GM18498 (cell line): Measurements from ENCODE around the gene ZNF780B.
A peak's percentile ranks its signal among the peaks of the same experiment; 100 is the strongest.
"Not testable (repeated sequence)": the region's sequence is repeated elsewhere in the genome, so short reads cannot be mapped to it uniquely, and the experiment has no call there.

Experiments
- ATAC-seq: cut with Tn5 transposase; IDR thresholded peaks from one replicate; pipeline ENCODE4 v1.9.1; 2021; ENCODE audit warnings: mild to moderate bottlenecking, moderate library complexity; ENCODE audit not compliant: unreplicated experiment

ZNF780B gene

DNA sequence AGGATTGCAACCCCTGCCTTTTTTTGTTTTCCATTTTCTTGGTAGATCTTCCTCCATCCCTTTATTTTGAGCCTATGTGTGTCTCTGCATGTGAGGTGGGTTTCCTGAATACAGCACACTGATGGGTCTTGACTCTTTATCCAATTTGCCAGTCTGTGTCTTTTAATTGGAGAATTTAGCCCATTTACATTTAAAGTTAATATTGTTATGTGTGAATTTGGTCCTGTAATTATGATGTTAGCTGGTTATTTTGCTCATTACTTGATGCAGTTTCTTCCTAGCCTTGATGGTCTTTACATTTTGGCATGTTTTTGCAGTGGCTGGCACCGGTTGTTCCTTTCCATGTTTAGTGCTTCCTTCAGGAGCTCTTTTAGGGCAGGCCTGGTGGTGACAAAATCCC lies 14.3 kb downstream of the ZNF780B start:
- not testable (repeated sequence) for ATAC-seq

DNA sequence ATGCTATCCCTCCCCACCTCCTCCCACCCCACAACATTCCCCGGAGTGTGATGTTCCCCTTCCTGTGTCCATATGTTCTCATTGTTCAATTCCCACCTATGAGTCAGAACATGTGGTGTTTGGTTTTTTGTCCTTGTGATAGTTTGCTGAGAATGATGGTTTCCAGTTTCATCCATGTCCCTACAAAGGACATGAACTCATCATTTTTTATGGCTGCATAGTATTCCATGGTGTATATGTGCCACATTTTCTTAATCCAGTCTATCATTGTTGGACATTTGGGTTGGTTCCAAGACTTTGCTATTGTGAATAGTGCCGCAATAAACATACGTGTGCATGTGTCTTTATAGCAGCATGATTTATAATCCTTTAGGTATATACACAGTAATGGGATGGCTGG lies 18.0 kb downstream of the ZNF780B start:
- not testable (repeated sequence) for ATAC-seq

DNA sequence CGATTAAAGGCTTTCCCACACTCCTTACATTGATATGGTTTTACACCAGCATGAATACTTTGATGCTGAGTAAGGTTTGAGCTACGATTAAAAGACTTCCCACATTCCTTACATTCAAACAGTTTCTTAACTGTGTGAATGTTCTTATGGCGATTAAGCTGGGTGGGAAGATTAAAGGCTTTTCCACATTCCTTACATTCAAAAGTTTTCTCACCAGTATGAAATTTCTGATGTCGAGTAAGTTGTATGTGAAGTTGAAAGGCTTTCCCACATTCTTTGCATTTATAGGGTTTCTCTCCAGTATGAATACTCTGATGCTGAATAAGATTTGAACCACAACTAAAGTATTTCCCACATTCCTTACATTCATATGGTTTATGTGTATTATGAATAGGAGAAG lies 20.0 kb downstream of the ZNF780B start:
- ATAC-seq = no peak

DNA sequence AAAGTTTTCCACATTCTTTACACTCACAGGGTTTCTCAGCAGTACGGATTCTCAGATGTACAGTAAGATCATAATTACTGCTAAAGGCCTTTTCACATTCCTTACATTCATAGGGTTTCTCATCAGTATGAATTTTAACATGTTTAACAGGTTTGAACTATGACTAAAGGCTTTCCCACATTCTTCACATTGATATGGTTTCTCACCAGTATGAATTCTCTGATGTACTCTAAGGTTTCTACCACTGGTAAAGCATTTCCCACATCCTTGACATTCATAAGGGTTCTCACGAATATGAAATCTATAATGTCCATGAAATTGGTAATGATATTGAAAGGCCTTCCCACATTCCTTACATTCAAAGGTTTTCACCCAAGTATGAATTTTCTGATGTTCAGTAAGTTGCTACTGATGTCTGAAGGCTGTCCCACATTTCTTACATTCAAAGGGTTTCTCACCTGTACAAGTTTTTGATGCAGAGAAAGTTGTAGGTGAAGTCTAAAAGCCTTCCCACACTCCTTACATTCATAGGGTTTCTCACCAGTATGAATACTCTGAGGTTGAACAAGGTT lies 22.0 kb downstream of the ZNF780B start:
- no peak for ATAC-seq

DNA sequence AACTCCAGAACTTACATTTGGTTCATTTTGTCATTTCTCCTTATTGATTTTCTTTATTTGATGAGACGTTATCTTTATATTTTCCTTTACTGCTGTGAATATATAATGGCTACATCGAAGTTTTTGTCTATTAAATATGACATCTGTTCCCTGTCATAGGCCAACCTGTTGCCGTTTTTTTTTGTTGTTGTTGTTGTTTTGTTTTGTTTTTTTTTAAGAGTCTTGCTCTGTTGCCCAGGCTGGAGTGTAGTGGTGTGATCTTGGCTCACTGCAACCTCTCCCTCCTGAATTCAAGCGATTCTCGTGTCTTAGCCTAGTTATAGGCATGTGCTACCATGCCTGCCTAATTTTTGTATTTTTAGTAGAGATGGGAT lies 29.4 kb downstream of the ZNF780B start:
- no peak for ATAC-seq

DNA sequence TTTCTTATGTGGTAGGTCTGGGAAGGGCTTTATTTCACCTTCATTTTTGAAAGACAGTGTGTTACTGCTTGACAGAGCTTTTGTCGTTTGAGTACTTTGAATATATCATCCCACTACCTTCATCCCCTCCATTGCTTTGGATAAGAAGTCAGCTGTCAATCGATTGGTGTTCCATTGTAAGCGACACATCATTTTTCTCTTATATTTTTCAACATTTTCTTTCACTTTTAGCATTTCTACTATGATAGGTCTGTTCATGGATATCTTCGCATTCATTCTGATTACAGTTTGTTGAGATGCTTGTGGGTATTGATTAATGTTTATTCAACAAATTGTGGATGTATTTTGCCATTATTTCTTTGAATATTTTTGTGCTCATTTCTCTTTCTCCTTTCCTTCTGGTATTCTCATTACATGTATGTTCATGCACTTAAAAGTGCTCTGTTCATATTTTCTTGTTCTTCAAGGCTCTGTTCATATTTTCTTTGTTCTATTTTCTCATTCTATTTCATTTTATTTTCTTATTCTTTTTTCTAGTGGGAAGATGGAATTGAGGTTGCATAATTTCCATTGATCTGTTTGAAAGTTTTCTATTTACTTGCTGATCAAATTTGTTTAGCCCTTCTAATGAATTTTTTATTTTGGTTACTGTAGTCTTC lies 30.0 kb downstream of the ZNF780B start:
- ATAC-seq = no peak

DNA sequence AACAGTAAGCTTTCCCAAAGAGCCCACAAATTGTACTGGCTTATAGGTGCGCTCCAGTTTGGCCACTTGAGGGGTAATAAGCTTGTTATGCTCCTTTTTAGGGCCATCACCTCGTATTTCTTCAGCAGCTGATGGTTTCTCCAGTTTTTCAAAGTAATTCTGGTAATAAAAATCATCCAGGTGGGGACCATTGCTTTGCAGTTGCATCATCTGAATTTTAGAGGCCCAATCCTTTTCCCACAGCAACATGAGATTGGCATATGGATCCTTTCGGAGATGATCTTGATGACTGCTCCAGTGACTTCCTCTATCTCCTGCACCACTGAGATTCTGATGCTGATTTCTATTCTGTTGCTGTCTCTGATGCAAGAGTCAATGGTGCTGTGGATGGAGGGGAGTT lies 32.1 kb downstream of the ZNF780B start:
- ATAC-seq = no peak

DNA sequence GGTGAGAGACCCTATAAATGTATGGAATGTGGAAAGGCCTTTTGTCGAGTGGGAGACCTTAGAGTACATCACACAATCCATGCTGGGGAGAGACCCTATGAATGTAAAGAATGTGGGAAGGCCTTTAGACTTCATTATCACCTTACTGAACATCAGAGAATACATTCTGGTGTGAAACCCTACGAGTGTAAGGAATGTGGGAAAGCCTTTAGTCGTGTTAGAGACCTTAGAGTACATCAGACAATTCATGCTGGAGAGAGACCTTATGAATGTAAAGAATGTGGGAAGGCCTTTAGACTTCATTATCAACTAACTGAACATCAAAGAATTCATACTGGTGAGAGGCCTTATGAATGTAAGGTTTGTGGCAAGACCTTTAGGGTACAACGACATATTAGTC lies 42.0 kb downstream of the ZNF780B start:
- ATAC-seq = no peak

DNA sequence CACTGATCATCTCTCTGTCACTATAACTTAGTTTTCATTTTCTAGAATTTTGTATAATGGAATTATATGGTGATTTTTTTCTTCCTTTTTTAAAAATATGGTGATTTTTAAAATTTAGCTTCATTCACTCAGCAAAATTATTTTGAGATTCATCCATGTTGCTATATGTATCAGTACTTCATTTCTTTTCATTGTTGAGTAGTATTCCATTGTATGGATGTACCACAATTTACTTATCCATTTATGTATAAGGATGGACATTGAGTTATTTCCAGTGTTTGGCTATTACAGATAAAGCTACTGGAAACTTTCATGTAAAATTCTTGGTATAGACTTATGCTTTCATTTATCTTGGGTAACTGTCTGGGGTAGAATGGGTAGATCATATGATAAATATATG lies 46.4 kb downstream of the ZNF780B start:
- no peak for ATAC-seq

DNA sequence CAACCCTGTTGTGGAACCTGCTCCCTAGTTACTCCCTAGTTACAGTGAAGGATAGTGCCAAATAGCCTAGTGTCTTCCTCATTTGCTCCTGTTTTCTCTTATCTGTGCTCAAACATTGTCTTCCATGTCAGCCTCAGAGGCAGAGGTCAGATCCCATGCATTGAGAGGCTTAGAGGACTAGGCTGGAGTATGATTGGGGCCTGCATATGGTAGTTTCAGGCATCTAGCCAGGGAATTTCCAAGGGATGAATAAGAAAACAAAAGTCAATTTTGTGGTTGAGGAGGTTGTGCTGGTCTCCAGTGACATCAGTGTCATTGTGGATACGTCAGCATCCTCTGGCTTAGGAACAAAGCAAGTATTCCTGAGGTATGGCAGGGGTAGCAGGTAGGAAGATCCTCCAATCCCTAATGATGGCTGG lies 49.7 kb downstream of the ZNF780B start:
- no peak for ATAC-seq

DNA sequence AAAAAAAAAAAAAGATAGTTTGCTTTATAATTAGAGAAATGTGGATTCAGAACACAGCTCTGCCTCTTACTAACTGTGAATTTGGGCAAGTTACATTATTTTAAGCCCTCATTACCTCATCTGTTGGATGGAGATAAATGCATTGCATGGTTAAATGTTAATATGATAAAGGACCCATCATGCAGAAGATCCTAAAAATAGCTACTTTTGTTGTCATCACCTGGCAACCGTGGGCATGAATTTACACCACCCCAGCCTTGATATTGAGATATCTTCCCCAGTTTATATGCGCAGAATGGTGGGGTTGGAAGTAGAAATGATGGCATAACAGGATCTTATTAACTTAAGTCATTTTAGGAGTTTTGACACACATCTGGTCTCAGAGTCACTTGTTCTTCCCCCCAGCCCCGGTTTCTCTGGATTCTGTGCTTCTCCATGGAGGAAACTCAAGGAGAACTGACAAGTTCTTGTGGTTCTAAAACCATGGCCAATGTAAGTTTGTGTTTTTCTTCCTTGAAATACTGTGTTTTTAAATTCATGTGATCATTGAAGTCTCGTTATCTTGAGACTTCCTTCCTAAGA lies 50.2 kb downstream of the ZNF780B start:
- ATAC-seq = no peak

DNA sequence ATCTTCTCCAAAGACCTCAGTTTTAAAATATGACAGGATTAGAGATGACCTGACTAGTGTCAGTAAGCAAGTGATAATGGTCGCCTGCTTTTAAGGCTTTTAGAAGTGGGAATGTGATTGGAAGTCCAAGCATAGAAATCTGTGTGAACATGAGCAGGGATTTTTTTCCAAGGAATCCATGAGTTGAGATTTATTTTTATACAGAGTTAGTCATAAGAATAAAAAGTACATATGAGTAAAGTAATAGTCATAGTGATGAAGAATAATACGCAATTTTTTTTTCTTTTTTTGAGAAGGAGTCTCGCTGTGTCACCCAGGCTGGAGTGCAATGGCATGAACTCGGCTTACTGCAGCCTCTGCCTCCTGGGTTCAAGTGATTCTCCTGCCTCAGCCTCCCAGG lies 57.5 kb downstream of the ZNF780B start:
- ATAC-seq = no peak

DNA sequence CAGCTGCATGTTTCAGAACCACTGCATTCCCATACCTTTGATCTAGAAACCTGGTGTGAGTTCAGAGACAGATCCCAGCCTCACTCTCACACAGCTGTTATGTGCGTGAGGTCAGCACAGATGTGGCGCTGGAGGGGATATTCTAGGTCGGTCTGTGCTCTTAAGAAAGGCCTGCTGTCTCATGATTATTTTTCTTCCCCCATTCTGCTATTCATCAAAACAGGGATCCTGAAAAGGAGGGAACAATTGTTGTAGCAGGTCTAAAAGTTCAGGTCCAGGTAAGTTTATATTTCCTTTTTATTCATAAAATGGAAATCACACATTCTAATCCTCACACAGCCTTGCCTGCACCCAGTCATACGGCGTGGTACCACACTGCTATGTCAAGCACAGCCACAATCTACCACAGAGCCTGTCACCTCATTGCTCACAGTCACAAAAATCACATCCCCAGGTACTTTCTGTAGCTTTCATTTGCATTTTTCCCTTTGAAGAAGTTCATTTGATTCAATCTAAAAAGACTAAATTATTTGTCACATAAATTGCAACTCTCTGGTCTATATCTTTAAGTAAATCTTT lies 58.3 kb downstream of the ZNF780B start:
- no peak for ATAC-seq

DNA sequence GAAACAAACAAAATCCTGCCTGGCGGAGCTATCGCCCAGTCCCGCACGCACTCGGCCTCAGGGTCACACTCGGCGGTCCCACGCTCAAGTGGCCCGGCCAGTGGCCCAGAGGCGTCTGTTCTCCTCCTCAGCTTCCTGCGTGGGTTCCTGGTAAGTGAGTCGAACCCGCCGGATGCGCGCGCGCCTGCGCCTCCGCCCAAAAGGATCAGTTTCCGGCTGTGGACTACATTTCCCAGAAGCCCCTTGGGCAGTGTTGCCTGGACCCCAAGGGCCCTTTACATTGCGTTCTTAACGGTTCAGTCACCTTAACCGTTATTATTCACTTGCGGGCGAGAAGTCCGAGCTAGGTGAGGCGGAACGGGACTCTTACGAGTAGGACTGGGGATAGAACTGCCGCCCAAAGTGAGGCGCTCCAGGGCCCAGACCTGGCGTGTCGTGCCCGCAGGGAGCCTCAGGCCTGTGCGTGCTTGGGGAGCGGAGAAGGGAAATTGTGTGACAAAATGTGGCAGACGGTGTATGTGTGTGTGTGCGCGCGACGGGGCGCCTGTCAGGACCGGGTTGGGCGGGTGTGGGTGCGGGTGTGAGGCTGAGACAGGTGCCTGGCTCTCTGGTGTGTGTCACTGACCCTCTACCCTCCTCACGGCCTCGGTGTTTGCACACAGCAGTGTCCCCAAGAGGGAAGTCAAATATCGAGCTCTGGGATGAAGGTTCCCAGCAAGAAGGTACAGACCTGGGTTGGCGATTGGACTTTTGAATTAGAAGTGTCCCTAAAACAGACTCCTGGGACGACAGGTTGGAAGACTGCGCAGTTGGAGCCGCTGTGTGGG lies 59.0 kb downstream of the ZNF780B start, which contains the start of gene ZNF546:
Gene ZNF546 (plus strand): TSS at position 250 of the 827 bp plus-strand sequence. CDS start 1,267 bp downstream, outside the sequence.
- peak; percentile 92 for ATAC-seq

DNA sequence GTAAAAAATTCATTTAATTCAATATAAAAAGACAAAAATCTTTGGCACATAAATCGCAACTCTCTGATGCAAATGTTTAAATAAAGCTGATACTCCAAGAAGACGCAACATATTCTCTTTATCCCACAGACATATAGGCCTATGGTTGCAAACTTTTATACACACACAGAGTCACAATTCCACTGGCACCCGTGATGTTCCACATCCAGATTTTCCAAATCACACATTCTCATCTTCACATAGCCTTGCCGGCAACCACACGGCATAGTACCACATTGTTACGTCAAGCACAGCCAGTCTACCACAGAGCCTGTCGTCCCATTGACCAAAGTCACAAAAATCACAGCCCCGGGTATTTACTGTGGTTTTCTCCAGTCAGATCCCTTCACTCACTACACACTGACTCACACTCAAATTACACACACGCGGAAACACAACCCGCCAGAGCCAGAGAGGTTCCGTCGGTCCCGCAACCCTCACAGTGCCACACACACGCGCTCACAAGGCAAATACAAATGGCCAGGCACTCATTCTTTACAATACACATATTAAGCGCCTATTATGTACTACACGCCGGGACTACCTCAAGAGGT lies 59.7 kb downstream of the ZNF780B start:
- peak; percentile 23 for ATAC-seq

DNA sequence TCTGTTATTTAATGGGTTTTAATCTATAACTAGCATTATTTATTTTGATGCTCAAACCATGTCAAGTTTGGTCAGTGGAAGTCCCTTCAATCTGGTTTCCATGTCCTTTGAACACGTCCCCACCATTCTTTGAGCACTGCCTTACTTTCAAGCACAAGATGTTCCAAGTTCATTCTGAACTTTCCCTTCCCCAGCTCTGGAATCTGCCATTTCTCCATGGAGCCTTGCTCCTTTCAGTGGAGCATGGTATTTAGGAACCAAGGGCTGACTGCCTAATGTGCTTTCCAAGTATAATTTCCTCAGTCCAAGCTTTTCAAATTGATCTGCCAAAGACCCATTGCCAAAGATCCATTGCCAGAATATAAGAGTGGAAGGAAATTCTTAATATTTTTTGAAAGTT lies 60.2 kb downstream of the ZNF780B start:
- ATAC-seq = no peak

DNA sequence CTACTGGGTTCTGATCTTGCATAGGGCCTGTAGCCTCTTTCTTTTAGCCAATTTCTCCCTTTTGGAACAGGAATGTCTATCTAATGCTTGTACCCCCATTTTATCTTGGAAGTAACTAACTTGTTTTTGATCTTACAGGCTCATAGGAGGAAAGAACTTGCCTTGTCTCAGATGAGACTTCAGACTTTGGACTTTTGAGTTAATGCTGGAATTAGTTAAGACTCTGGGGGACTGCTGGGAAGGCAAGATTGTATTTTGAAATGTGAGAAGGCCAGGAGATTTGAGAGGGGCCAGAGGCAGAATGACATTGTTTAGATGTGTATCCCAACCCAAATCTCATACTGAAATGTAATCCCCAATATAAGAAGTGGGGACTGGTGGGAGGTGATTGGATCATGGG lies 61.7 kb downstream of the ZNF780B start:
- ATAC-seq = no peak

DNA sequence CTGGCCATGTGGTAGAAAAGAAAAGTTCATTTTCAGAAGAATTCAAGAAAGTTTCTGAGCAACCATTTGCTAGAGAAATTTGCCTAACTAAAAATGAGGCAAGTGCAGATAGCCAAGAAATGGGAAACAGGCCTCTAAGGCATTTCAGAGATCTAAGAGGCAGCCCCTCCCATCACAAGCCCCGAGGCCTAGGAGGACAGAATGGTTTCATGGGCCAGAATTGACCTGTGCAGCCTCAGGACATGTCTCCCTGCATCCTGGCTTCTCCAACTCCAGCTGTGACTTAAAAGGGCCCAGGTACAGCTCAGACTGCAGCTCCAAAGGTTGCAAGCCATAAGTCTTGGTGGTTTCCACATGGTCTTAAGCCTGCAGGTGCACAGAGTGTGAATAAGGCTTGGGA lies 62.4 kb downstream of the ZNF780B start:
- no peak for ATAC-seq

DNA sequence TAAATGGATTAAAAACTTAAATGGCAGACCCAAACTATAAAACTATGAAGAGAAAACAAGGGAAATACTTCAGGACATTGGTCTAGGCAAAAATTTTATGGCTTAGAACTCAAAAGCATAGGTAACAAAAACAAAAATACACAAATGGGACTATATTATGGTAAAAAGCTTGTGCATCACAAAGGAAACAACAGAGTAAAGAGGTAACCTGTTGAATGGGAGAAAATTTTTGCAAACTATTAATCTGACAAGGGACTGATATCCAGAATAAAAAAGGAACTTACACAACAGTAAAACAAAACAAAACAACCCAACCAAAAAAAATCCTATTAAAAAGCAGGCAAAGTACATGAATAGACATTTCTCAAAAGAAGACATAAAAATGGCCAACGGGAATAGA lies 68.4 kb downstream of the ZNF780B start:
- ATAC-seq = no peak

DNA sequence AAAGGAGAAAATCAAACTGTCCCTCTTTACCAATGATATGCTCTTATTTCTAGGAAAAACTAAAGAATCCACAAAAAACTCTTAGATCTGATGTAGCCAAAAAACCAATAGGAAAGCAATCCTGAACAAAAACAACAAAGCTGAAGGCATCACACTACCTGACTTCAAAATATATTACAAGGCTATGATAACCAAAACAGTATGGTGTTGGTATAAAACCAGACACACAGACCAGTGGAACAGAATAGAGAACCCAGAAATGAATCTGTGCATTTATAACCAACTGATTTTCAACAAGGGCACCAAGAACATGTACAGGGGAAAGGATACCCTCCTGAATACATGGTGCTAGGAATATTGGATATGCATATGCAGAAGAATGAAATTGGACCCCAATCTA lies 68.9 kb downstream of the ZNF780B start:
- ATAC-seq = no peak

DNA sequence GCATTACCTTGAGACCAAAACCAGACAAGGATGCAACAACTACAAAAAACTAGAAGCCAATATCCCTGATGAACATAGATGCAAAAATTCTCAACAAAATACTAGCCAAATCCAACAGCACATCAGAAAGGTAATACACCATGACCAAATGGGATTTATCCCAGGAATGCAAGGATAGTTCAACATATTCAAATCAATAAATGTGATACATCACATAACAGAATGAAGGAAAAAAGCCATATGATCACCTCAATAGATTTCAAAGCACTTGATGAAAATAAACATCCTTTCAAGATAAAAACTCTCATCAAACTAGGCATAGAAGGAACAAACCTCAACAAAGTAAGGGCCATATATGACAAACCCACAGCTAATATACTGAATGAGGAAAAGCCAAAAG lies 69.4 kb downstream of the ZNF780B start:
- no peak for ATAC-seq
